IMR-90 (cell line): ENCODE measurements around the gene DYSF. TPM values are rescaled to one million over a fixed set of nuclear protein-coding genes. Genes with fewer than 3 reads are reported as not detected.

ENCODE experiments used
- ATAC-seq: fragments of 200-7000 bp; cut with Tn5 transposase; 2 replicates; pipeline ENCODE4 v1.9.1; 2020; ENCODE audit warnings: low read depth, mild to moderate bottlenecking, moderate library complexity
- BruUV-seq: library from RNA; stranded (reverse); fragments of 400-500 nt; replicated peaks from 2 replicates; lab custom pipeline; 2021; lab: Mats Ljungman, UMichigan
- CTCF ChIA-PET: fragments of 300-600 bp; formaldehyde crosslinking; extraction: SDS; loops from one replicate; lab custom pipeline; 2021; ENCODE audit warnings: antibody characterized with exemption; lab: Yijun Ruan, JAX
- POLR2A ChIA-PET: fragments of 300-600 bp; sonication (Branson Sonifier 250); formaldehyde crosslinking; loops from one replicate; lab custom pipeline; 2022; ENCODE audit warnings: antibody characterized with exemption; ENCODE audit not compliant: unreplicated experiment; lab: Charles Lee
- DNase-seq: peaks from one replicate; pipeline ENCODE4 v3.0.0; 2013
- H2AFZ ChIP-seq: replicated peaks from 2 replicates; pipeline ENCODE3; 2013; ENCODE audit warnings: low read length, mild to moderate bottlenecking; ENCODE audit not compliant: poor library complexity
- H2AK5ac ChIP-seq: 2 replicates; pipeline ENCODE4 v1.6.1; 2013; ENCODE audit warnings: low read depth, low read length, inconsistent platforms
- H2AK9ac ChIP-seq: replicated peaks from 2 replicates; pipeline ENCODE3; 2013; ENCODE audit warnings: mild to moderate bottlenecking, low read depth, low read length, moderate library complexity; ENCODE audit not compliant: poor library complexity
- H2BK120ac ChIP-seq: 2 replicates; pipeline ENCODE4 v1.6.1; 2013; ENCODE audit warnings: low read depth, low read length, inconsistent platforms
- H2BK15ac ChIP-seq: 3 replicates; pipeline ENCODE4 v1.6.1; 2013; ENCODE audit warnings: low read depth, low read length, inconsistent platforms
- H2BK20ac ChIP-seq: 2 replicates; pipeline ENCODE4 v1.6.1; 2013; ENCODE audit warnings: low read depth, mild to moderate bottlenecking, inconsistent platforms, low read length, moderate library complexity
- H2BK5ac ChIP-seq: 2 replicates; pipeline ENCODE4 v1.6.1; 2013; ENCODE audit warnings: mild to moderate bottlenecking, low read depth, low read length, inconsistent platforms; ENCODE audit not compliant: poor library complexity, severe bottlenecking
- H3K14ac ChIP-seq: replicated peaks from 2 replicates; pipeline ENCODE4 v1.6.1; 2013; ENCODE audit warnings: low read depth, low read length, inconsistent platforms
- H3K18ac ChIP-seq: 2 replicates; pipeline ENCODE4 v1.6.1; 2013; ENCODE audit warnings: low read depth, low read length, control low read depth
- H3K23ac ChIP-seq: 2 replicates; pipeline ENCODE4 v1.6.1; 2013; ENCODE audit warnings: low read depth, low read length, inconsistent platforms
- H3K27ac ChIP-seq: 2 replicates; pipeline ENCODE4 v1.5.1; 2013; ENCODE audit warnings: mild to moderate bottlenecking, control low read depth, low read length; ENCODE audit not compliant: insufficient read depth
- H3K27me3 ChIP-seq: 2 replicates; pipeline ENCODE4 v1.6.1; 2013; ENCODE audit warnings: low read length; ENCODE audit not compliant: control insufficient read depth, insufficient read depth
- H3K36me3 ChIP-seq: 2 replicates; pipeline ENCODE4 v1.6.1; 2013; ENCODE audit warnings: low read length, mixed read lengths; ENCODE audit not compliant: control insufficient read depth, insufficient read depth
- H3K4ac ChIP-seq: 2 replicates; pipeline ENCODE4 v1.6.1; 2013; ENCODE audit warnings: low read depth, low read length, inconsistent platforms
- H3K4me1 ChIP-seq: 2 replicates; pipeline ENCODE4 v1.6.1; 2013; ENCODE audit warnings: low read length, mixed read lengths; ENCODE audit not compliant: control insufficient read depth, insufficient read depth
- H3K4me2 ChIP-seq: 2 replicates; pipeline ENCODE4 v1.6.1; 2013; ENCODE audit warnings: low read depth, mild to moderate bottlenecking, control low read depth, low read length, moderate library complexity
- H3K4me3 ChIP-seq: 2 replicates; pipeline ENCODE4 v1.5.1; 2013; ENCODE audit warnings: low read depth, mild to moderate bottlenecking, control low read depth, low read length, moderate library complexity; ENCODE audit not compliant: insufficient read depth
- H3K56ac ChIP-seq: 2 replicates; pipeline ENCODE4 v1.6.1; 2013; ENCODE audit warnings: low read length, inconsistent platforms; ENCODE audit not compliant: insufficient read depth; ENCODE audit errors: extremely low read depth
- H3K79me1 ChIP-seq, 2 experiments: 2 replicates each; pipeline ENCODE4 v1.6.1; 2013; ENCODE audit warnings: low read length in 2 of 2, inconsistent platforms in 1 of 2, low read depth in 1 of 2
- H3K9ac ChIP-seq: 2 replicates; pipeline ENCODE4 v1.6.1; 2013; ENCODE audit warnings: low read depth, low read length, control low read depth
- H3K9me1 ChIP-seq: 2 replicates; pipeline ENCODE4 v1.6.1; 2013; ENCODE audit warnings: low read length, inconsistent platforms; ENCODE audit not compliant: insufficient read depth
- H3K9me3 ChIP-seq: 2 replicates; pipeline ENCODE4 v1.6.1; 2013; ENCODE audit warnings: low read length; ENCODE audit not compliant: control insufficient read depth, insufficient read depth
- H4K20me1 ChIP-seq: 2 replicates; pipeline ENCODE4 v1.6.1; 2013; ENCODE audit warnings: low read length, inconsistent platforms; ENCODE audit not compliant: insufficient read depth
- H4K5ac ChIP-seq: 2 replicates; pipeline ENCODE4 v1.6.1; 2013; ENCODE audit warnings: mild to moderate bottlenecking, low read depth, low read length, control low read depth
- H4K8ac ChIP-seq, 2 experiments: 2 replicates each; pipeline ENCODE4 v1.6.1; 2013; ENCODE audit warnings: low read depth in 2 of 2, low read length in 2 of 2, control low read depth in 1 of 2, inconsistent platforms in 1 of 2
- H4K91ac ChIP-seq: 2 replicates; pipeline ENCODE4 v1.6.1; 2013; ENCODE audit warnings: low read depth, low read length, inconsistent platforms; ENCODE audit not compliant: insufficient read depth
- ELK1 ChIP-seq: fragments of 150-350 bp; IDR thresholded peaks from 2 replicates; pipeline ENCODE4 v1.6.1; 2016; ENCODE audit warnings: low read depth, mild to moderate bottlenecking, low read length, moderate library complexity, borderline replicate concordance
- USF2 ChIP-seq: fragments of 150-350 bp; IDR thresholded peaks from 2 replicates; pipeline ENCODE4 v1.6.1; 2017; ENCODE audit warnings: mild to moderate bottlenecking, antibody characterized with exemption, low read length, low read depth
- WGBS, 2 experiments: methylation state at CpG; one replicate each; pipeline versions ENCODE4 v1.1.5 to v1.1.7; 2013; ENCODE audit warnings: missing lambda C conversion rate in 2 of 2; ENCODE audit not compliant: insufficient read length in 1 of 2; ENCODE audit errors: extremely low coverage in 2 of 2; 5-methylcytosine and 5-hydroxymethylcytosine counted together
- dilution Hi-C: fragments of 300-500 bp; cut with HindIII; formaldehyde crosslinking; loops from one replicate; pipeline ENCODE4 v1.14.3; 2018; ENCODE audit warnings: low sequenced_read_pairs; ENCODE audit not compliant: unreplicated experiment
- in situ Hi-C: fragments of 300-500 bp; cut with MboI; formaldehyde crosslinking; loops from 3 replicates; pipeline ENCODE4 v1.14.3; 2019; ENCODE audit warnings: low sequenced_read_pairs, inconsistent platforms, mixed read lengths
- intact Hi-C: fragments of 100-400 bp; cut with micrococcal nuclease; formaldehyde crosslinking; loops from 2 replicates; pipeline ENCODE4 v1.10.0; 2022
- polyA plus RNA-seq, 3 experiments: library from polyadenylated mRNA; depleted of rRNA; stranded (reverse); fragments of >200 nt; gene quantifications; 2 replicates each; pipeline ENCODE4 v1.2.3, GENCODE V29; 2012; ENCODE audit warnings: low replicate concordance in 1 of 3
- total RNA-seq: library from RNA; depleted of rRNA; stranded (reverse); fragments of >200 nt; gene quantifications from 2 replicates; pipeline ENCODE4 v1.2.3, GENCODE V29; 2012; rRNA removed

DYSF gene
- total and polyA plus RNA-seq, 2 of the 4 experiments (the other 2 are of a cell fraction) = 0.09 to 0.18 TPM

GRCh38 chr2:71735676-71736075 lies 282.3 kb downstream of the DYSF start:
- no peak overlapping the region for H3K18ac ChIP-seq
- peaks cover 3% of the 10 kb centered on the region; the same call in 1 of the 2 replicates for H3K9me3 ChIP-seq
- no peak overlapping the region for H3K23ac ChIP-seq
- no peak overlapping the region for H3K4me2 ChIP-seq
- CTCF ChIA-PET = no interaction called here
- no peak overlapping the region for H4K8ac ChIP-seq
- no TSS peak for BruUV-seq
- no peak overlapping the region for H3K4ac ChIP-seq
- no peak overlapping the region for H3K56ac ChIP-seq
- no peak overlapping the region for H3K9ac ChIP-seq
- DNase-seq (no peak), ATAC-seq (no peak)
- no peaks in the 10 kb centered on the region for H4K20me1 ChIP-seq
- H2BK5ac ChIP-seq = no peak overlapping the region
- in situ Hi-C loops = no loop called here
- H3K79me1 ChIP-seq = no peaks in the 10 kb centered on the region
- H2BK120ac ChIP-seq = no peak overlapping the region
- dilution Hi-C loops = no loop called here
- no peak overlapping the region for H3K14ac ChIP-seq
- H3K27me3 ChIP-seq = peaks cover 37% of the 10 kb centered on the region
- POLR2A ChIA-PET = no interaction called here
- no peak for TF ChIP-seq USF2
- TF ChIP-seq ELK1 = no peak
- no peaks in the 10 kb centered on the region for H3K9me1 ChIP-seq
- intact Hi-C loops = no loop called here
- no peak overlapping the region for H3K27ac ChIP-seq
- no peak overlapping the region for H2AK5ac ChIP-seq
- H3K4me1 ChIP-seq = peaks cover 2% of the 10 kb centered on the region; the same call in 1 of the 2 replicates
- no peak overlapping the region for H4K91ac ChIP-seq
- H2AK9ac ChIP-seq = no peak overlapping the region
- H3K36me3 ChIP-seq = no peaks in the 10 kb centered on the region
- H2BK20ac ChIP-seq = no peak overlapping the region
- no peak overlapping the region for H4K5ac ChIP-seq
- H2BK15ac ChIP-seq = no peak overlapping the region
- no peak overlapping the region for H3K4me3 ChIP-seq
- WGBS, 2 experiments = no CpG with 5 or more reads among the region's 1 CpG
- H2AFZ ChIP-seq = no peak overlapping the region

Other genes starting within 250 kb of the DYSF start
- 0.18 and 0.28 TPM in 2 replicates for gene PAIP2B, start 226.5 kb upstream of the DYSF start, total RNA-seq
- 0.14 and 0.15 TPM in 2 replicates for gene PAIP2B, start 226.5 kb upstream of the DYSF start, polyA plus RNA-seq (2012; rRNA removed)
- 129 and 142 TPM in 2 replicates for gene ZNF638, start 121.8 kb upstream of the DYSF start, total RNA-seq
- 39.9 and 46.4 TPM in 2 replicates for gene ZNF638, start 121.8 kb upstream of the DYSF start, polyA plus RNA-seq (2012; rRNA removed)